GM12891 (cell line): Measurements from ENCODE around the gene GPR17.

Experiments
- PAX5 ChIP-seq: IDR thresholded peaks from 2 replicates; pipeline ENCODE4 v1.6.1; 2011; ENCODE audit warnings: low read length, moderate library complexity, mild to moderate bottlenecking; ENCODE audit not compliant: insufficient read depth, severe bottlenecking
- POLR2A ChIP-seq: IDR thresholded peaks from 2 replicates; pipeline ENCODE4 v1.6.1; 2011; ENCODE audit warnings: low read depth, low read length, control low read depth
- POLR2AphosphoS5 ChIP-seq: IDR thresholded peaks from 2 replicates; pipeline ENCODE4 v1.6.1; 2011; ENCODE audit warnings: low read depth, low read length, control low read depth
- SPI1 ChIP-seq: IDR thresholded peaks from 2 replicates; pipeline ENCODE4 v1.6.1; 2011; ENCODE audit warnings: low read depth, low read length, control low read depth
- TAF1 ChIP-seq: IDR thresholded peaks from 2 replicates; pipeline ENCODE4 v1.6.1; 2011; ENCODE audit warnings: low read depth, low read length, control low read depth

GRCh38 chr2:127701651-127702394 lies 55.9 kb downstream of the GPR17 start:
- peak; percentile 60 for TF ChIP-seq POLR2A
- no peak; the same call in 1 of the 2 replicates for TF ChIP-seq POLR2AphosphoS5
- TF ChIP-seq TAF1, result no peak; the same call in none of the 2 replicates
- peak; percentile 19; the same call in 1 of the 2 replicates for TF ChIP-seq SPI1
- TF ChIP-seq PAX5, result peak; percentile 86
